ENCODE data around the gene CCT6A. TPM values are rescaled to one million over a fixed set of nuclear protein-coding genes. Genes with fewer than 3 reads are reported as not detected.
"Not testable (repeated sequence)": the region's sequence is repeated elsewhere in the genome, so short reads cannot be mapped to it uniquely, and the experiment has no call there.

The CCT6A gene
- total RNA-seq, 3 donors from 2014 or later (not counting 1 experiment from before 2014, with no cell fraction given): 48.1 to 65.3 (median 48.3) TPM

DNA sequence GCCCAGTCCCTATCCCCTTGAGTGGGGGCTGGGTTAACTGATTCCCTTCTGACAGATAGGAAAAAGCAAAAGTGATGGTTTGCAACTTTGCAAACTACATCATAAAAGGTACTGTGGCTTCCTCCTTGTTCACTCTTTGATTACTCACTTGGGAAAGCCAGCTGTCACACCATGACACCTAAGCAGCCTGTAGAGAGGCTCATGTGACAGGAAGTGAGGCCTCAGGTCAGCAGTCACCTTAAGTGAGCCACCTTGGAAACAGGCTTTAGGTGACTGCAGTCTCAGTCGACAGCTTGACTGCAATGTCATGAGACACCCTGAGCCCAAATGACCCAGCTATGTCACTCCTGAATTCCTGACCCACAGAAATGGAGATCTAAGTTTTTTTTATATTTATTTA lies 59.0 kb downstream of the CCT6A start:
- Histone ChIP-seq H3K27me3 (ENCODE audit: control insufficient read depth, insufficient read depth, low read length) (no peaks in the 10 kb centered on the region), H3K4me1 (ENCODE audit: control insufficient read depth, insufficient read depth, low read length) (peaks cover 8% of the 10 kb centered on the region), H3K4me3 (ENCODE audit: low read length) (no peak overlapping the region), H3K27ac (ENCODE audit: low read length) (no peak overlapping the region), H3K36me3 (ENCODE audit: control insufficient read depth, insufficient read depth, low read length) (no peaks in the 10 kb centered on the region), H3K9me3 (ENCODE audit: control insufficient read depth, insufficient read depth, low read length) (no peaks in the 10 kb centered on the region)
- intact Hi-C loops (cut with micrococcal nuclease): no loop called here
- peaks cover 6% of the 10 kb centered on the region for H3K36me3 Mint-ChIP-seq
- no peak for ATAC-seq
- peaks cover 16 to 22% of the 10 kb centered on the region in 2 donors for H3K4me1 Mint-ChIP-seq
- WGBS (ENCODE audit: insufficient coverage): 100% methylated on average over 1 of the region's 1 CpG
- peaks cover under 1 to 4% of the 10 kb centered on the region in 2 donors for H3K27me3 Mint-ChIP-seq (ENCODE audit: low read depth in 2 of 2)
- TF ChIP-seq, protein P1, sequence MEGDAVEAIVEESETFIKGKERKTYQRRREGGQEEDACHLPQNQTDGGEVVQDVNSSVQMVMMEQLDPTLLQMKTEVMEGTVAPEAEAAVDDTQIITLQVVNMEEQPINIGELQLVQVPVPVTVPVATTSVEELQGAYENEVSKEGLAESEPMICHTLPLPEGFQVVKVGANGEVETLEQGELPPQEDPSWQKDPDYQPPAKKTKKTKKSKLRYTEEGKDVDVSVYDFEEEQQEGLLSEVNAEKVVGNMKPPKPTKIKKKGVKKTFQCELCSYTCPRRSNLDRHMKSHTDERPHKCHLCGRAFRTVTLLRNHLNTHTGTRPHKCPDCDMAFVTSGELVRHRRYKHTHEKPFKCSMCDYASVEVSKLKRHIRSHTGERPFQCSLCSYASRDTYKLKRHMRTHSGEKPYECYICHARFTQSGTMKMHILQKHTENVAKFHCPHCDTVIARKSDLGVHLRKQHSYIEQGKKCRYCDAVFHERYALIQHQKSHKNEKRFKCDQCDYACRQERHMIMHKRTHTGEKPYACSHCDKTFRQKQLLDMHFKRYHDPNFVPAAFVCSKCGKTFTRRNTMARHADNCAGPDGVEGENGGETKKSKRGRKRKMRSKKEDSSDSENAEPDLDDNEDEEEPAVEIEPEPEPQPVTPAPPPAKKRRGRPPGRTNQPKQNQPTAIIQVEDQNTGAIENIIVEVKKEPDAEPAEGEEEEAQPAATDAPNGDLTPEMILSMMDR (IDR thresholded peaks at IDR 0.05): no peak
- no peak overlapping the region for H3K4me3 Mint-ChIP-seq
- no peaks in the 10 kb centered on the region for H3K9me3 Mint-ChIP-seq
- H3K27ac Mint-ChIP-seq: no peak overlapping the region
- no peak for DNase-seq

DNA sequence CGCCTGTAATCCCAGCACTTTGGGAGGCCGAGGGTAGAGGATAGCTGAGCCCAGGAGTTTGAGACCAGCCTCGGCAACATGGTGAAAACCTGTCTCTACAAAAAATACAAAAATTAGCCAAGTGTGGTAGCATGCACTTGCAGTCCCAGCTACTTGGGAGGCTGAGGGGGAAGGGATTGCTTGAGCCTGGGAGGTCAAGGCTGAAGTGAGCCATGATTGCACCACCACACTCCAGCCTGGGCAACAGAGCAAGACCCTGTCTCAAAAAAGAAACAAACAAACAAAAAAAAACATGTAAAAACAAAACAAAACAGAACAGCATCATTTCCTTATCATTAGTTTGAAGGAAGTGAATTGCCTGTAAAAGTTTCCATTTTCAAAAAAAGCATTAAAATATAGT lies 60.7 kb downstream of the CCT6A start:
- H3K4me1 Mint-ChIP-seq; H3K4me3 ChIP-seq (ENCODE audit: low read length); H3K4me3 Mint-ChIP-seq; DNase-seq; ATAC-seq; H3K9me3 ChIP-seq (ENCODE audit: control insufficient read depth, insufficient read depth, low read length); H3K36me3 Mint-ChIP-seq; intact Hi-C loops (cut with micrococcal nuclease); H3K36me3 ChIP-seq (ENCODE audit: control insufficient read depth, insufficient read depth, low read length); H3K27ac Mint-ChIP-seq; H3K4me1 ChIP-seq (ENCODE audit: control insufficient read depth, insufficient read depth, low read length); H3K9me3 Mint-ChIP-seq; H3K27ac ChIP-seq (ENCODE audit: low read length): not testable (repeated sequence)
- H3K27me3 ChIP-seq (ENCODE audit: control insufficient read depth, insufficient read depth, low read length): peaks cover 10% of the 10 kb centered on the region
- H3K27me3 Mint-ChIP-seq (ENCODE audit: low read depth in 2 of 2): peaks cover 6 to 10% of the 10 kb centered on the region in 2 donors
- WGBS (ENCODE audit: insufficient coverage): 79% methylated on average over 3 of the region's 3 CpGs

Other genes with a start within 250 kb of the CCT6A start
- gene SEPTIN14, start 189.0 kb upstream of the CCT6A start, total RNA-seq: not detected
- 1 to 10 TPM; 1.3 to 3.5 (median 2.2) TPM for gene ZNF713, start 164.3 kb upstream of the CCT6A start, total RNA-seq
- gene MRPS17, start 99.9 kb upstream of the CCT6A start, total RNA-seq: 10 to 100 TPM in 2 of 3 donors, 1 to 10 TPM in 1; 6.8 to 12.0 (median 10.4) TPM
- gene NIPSNAP2, start 87.2 kb upstream of the CCT6A start, total RNA-seq: 10 to 100 TPM; 35.9 to 44.8 (median 42.8) TPM
- 1 to 10 TPM; 2.8 to 4.1 (median 3.8) TPM for gene PSPH, start 321 bp upstream of the CCT6A start, total RNA-seq
- gene SUMF2, start 12.5 kb downstream of the CCT6A start, total RNA-seq: 100 to 1,000 TPM; 130 to 147 (median 136) TPM
- 1 to 10 TPM; 4.9 to 5.6 (median 5.0) TPM for gene PHKG1, start 41.2 kb downstream of the CCT6A start, total RNA-seq
- 100 to 1,000 TPM; 176 to 224 (median 184) TPM for gene CHCHD2, start 54.7 kb downstream of the CCT6A start, total RNA-seq
- not detected for gene NUPR2, start 64.7 kb downstream of the CCT6A start, total RNA-seq